ENCODE data around the gene NRCAM.

- TF ChIP-seq CTCF (IDR thresholded peaks at IDR 0.05; ENCODE audit: low read depth, low read length) = peak; percentile 79
- no peak for TF ChIP-seq EZH2phosphoT487 (IDR thresholded peaks at IDR 0.05; ENCODE audit: low read depth)
Observed at GRCh38 chr7:108114117-108114841, 342.0 kb downstream of the NRCAM start.

Measured in OCI-LY3 (cell line).